T-helper 2 cell treated with Interferon-gamma antibody and Interleukin-4, amounts not matched to agents 5 μg/mL and 100 μg/mL, for 36 hours (primary cell): ENCODE measurements around the gene FAM114A1.

Experiments
- DNase-seq: peaks from one replicate; pipeline ENCODE4 v3.0.0; 2021; ENCODE audit warnings: low spot score
- H3K27ac Mint-ChIP-seq: one replicate; pipeline ENCODE4 v1.8.0; 2021; ENCODE audit warnings: mild to moderate bottlenecking, mixed read lengths
- H3K27me3 Mint-ChIP-seq: one replicate; pipeline ENCODE4 v1.8.0; 2021; ENCODE audit warnings: low read depth, mixed read lengths
- H3K36me3 Mint-ChIP-seq: one replicate; pipeline ENCODE4 v1.8.0; 2021; ENCODE audit warnings: low read depth, mixed read lengths
- H3K4me1 Mint-ChIP-seq: one replicate; pipeline ENCODE4 v1.8.0; 2021; ENCODE audit warnings: low read depth, mixed read lengths
- H3K4me3 Mint-ChIP-seq: one replicate; pipeline ENCODE4 v1.8.0; 2022; ENCODE audit warnings: mild to moderate bottlenecking, moderate library complexity, mixed read lengths
- H3K9me3 Mint-ChIP-seq: one replicate; pipeline ENCODE4 v1.8.0; 2021; ENCODE audit warnings: mixed read lengths

Gene FAM114A1

GRCh38 chr4:38867478-38868058 is at the start of gene FAM114A1:
FAM114A1 (plus strand) TSS chr4:38867806; CDS start chr4:38878079, 10,273 bp downstream.
- Mint-ChIP-seq H3K27me3 (peaks cover 48% of the 10 kb centered on the region), H3K36me3 (no peaks in the 10 kb centered on the region), H3K27ac (no peak within 1 kb of the TSS), H3K4me1 (peaks cover 10% of the 10 kb centered on the region), H3K4me3 (peak within 1 kb of the TSS; percentile 76), H3K9me3 (no peaks in the 10 kb centered on the region)
- DNase-seq: peak; percentile 46

GRCh38 chr4:38818441-38818976 is 49.1 kb upstream of the FAM114A1 start:
- Mint-ChIP-seq H3K4me3 (no peak overlapping the region), H3K27me3 (peaks cover 5% of the 10 kb centered on the region), H3K36me3 (peaks cover 2% of the 10 kb centered on the region), H3K9me3 (peaks cover 9% of the 10 kb centered on the region), H3K4me1 (peaks cover 12% of the 10 kb centered on the region), H3K27ac (no peak overlapping the region)
- DNase-seq: no peak

- peaks cover 5% of the 10 kb centered on the region for H3K27me3 Mint-ChIP-seq
- no peak for DNase-seq
- H3K4me1 Mint-ChIP-seq: peaks cover 12% of the 10 kb centered on the region
- peaks cover 2% of the 10 kb centered on the region for H3K36me3 Mint-ChIP-seq
- H3K9me3 Mint-ChIP-seq: peaks cover 12% of the 10 kb centered on the region
- H3K4me3 Mint-ChIP-seq: no peak overlapping the region
- H3K27ac Mint-ChIP-seq: no peak overlapping the region
These were observed 48.0 kb upstream of the FAM114A1 start for GRCh38 chr4:38819569-38819968.

- H3K4me3 Mint-ChIP-seq: no peak overlapping the region
- H3K36me3 Mint-ChIP-seq: peaks cover 2% of the 10 kb centered on the region
These were observed 47.1 kb upstream of the FAM114A1 start for GRCh38 chr4:38820329-38821061.

GRCh38 chr4:38821739-38822138 is 45.9 kb upstream of the FAM114A1 start:
- Mint-ChIP-seq H3K4me3 (no peak overlapping the region), H3K4me1 (peaks cover 12% of the 10 kb centered on the region), H3K36me3 (peaks cover 2% of the 10 kb centered on the region), H3K9me3 (peaks cover 12% of the 10 kb centered on the region), H3K27ac (no peak overlapping the region), H3K27me3 (no peaks in the 10 kb centered on the region)
- DNase-seq: no peak

More at GRCh38 chr4:38820329-38821061, 47.1 kb upstream of the FAM114A1 start:
- Mint-ChIP-seq H3K27ac (no peak overlapping the region), H3K9me3 (peaks cover 12% of the 10 kb centered on the region), H3K4me1 (peaks cover 12% of the 10 kb centered on the region), H3K27me3 (peaks cover 5% of the 10 kb centered on the region)
- DNase-seq: no peak

GRCh38 chr4:38822748-38823303 is 44.8 kb upstream of the FAM114A1 start:
- H3K27me3 Mint-ChIP-seq: no peaks in the 10 kb centered on the region
- no peak overlapping the region for H3K27ac Mint-ChIP-seq
- no peak for DNase-seq
- H3K36me3 Mint-ChIP-seq: peaks cover 2% of the 10 kb centered on the region
- peaks cover 12% of the 10 kb centered on the region for H3K9me3 Mint-ChIP-seq
- no peak overlapping the region for H3K4me3 Mint-ChIP-seq
- H3K4me1 Mint-ChIP-seq: peaks cover 12% of the 10 kb centered on the region

GRCh38 chr4:38823766-38824165 is 43.8 kb upstream of the FAM114A1 start:
- Mint-ChIP-seq H3K4me3 (no peak overlapping the region), H3K27ac (no peak overlapping the region), H3K4me1 (peaks cover 12% of the 10 kb centered on the region), H3K9me3 (peaks cover 12% of the 10 kb centered on the region), H3K27me3 (no peaks in the 10 kb centered on the region), H3K36me3 (peaks cover 2% of the 10 kb centered on the region)
- no peak for DNase-seq

- Mint-ChIP-seq H3K4me3 (no peak overlapping the region), H3K36me3 (peaks cover 3% of the 10 kb centered on the region), H3K4me1 (no peaks in the 10 kb centered on the region), H3K27me3 (peaks cover 2% of the 10 kb centered on the region), H3K9me3 (peaks cover 10% of the 10 kb centered on the region), H3K27ac (no peak overlapping the region)
- no peak for DNase-seq
These were observed 38.4 kb upstream of the FAM114A1 start for GRCh38 chr4:38829237-38829636.

GRCh38 chr4:38831653-38832052 is 36.0 kb upstream of the FAM114A1 start:
- DNase-seq: no peak
- H3K27me3 Mint-ChIP-seq: peaks cover 2% of the 10 kb centered on the region
- H3K9me3 Mint-ChIP-seq: peaks cover 26% of the 10 kb centered on the region
- no peak overlapping the region for H3K27ac Mint-ChIP-seq
- no peak overlapping the region for H3K4me3 Mint-ChIP-seq
- H3K4me1 Mint-ChIP-seq: no peaks in the 10 kb centered on the region
- H3K36me3 Mint-ChIP-seq: peaks cover 3% of the 10 kb centered on the region

GRCh38 chr4:38832206-38832605 is 35.4 kb upstream of the FAM114A1 start:
- H3K27ac Mint-ChIP-seq: no peak overlapping the region
- no peak for DNase-seq
- H3K4me3 Mint-ChIP-seq: no peak overlapping the region
- peaks cover 4% of the 10 kb centered on the region for H3K36me3 Mint-ChIP-seq
- H3K4me1 Mint-ChIP-seq: no peaks in the 10 kb centered on the region
- H3K27me3 Mint-ChIP-seq: peaks cover 2% of the 10 kb centered on the region
- H3K9me3 Mint-ChIP-seq: peaks cover 30% of the 10 kb centered on the region

- Mint-ChIP-seq H3K27ac (no peak overlapping the region), H3K4me3 (no peak overlapping the region), H3K36me3 (peaks cover 4% of the 10 kb centered on the region), H3K9me3 (peaks cover 30% of the 10 kb centered on the region), H3K4me1 (peaks cover 6% of the 10 kb centered on the region), H3K27me3 (peaks cover 4% of the 10 kb centered on the region)
- no peak for DNase-seq
These were observed 34.7 kb upstream of the FAM114A1 start for GRCh38 chr4:38832624-38833528.

GRCh38 chr4:38834570-38834969 is 33.0 kb upstream of the FAM114A1 start:
- Mint-ChIP-seq H3K9me3 (peaks cover 30% of the 10 kb centered on the region), H3K27ac (no peak overlapping the region), H3K36me3 (peaks cover 4% of the 10 kb centered on the region), H3K4me1 (peaks cover 14% of the 10 kb centered on the region), H3K27me3 (peaks cover 11% of the 10 kb centered on the region), H3K4me3 (no peak overlapping the region)
- no peak for DNase-seq

GRCh38 chr4:38837334-38837733 is 30.3 kb upstream of the FAM114A1 start:
- H3K27me3 Mint-ChIP-seq: peaks cover 12% of the 10 kb centered on the region
- H3K4me3 Mint-ChIP-seq: no peak overlapping the region
- H3K9me3 Mint-ChIP-seq: peaks cover 30% of the 10 kb centered on the region
- no peak for DNase-seq
- H3K27ac Mint-ChIP-seq: peak overlapping the region; percentile 9
- H3K4me1 Mint-ChIP-seq: peaks cover 14% of the 10 kb centered on the region
- H3K36me3 Mint-ChIP-seq: peaks cover 4% of the 10 kb centered on the region
